SKM-1 treated with dmso at 0.1 percent for 144 hours (cell line): ENCODE data around the gene ZNF397.

Experiments used
- DNase-seq: peaks from one replicate; lab custom pipeline; 2025; ENCODE audit not compliant: unreplicated experiment; lab: John Stamatoyannopoulos, UW

Gene ZNF397

DNA sequence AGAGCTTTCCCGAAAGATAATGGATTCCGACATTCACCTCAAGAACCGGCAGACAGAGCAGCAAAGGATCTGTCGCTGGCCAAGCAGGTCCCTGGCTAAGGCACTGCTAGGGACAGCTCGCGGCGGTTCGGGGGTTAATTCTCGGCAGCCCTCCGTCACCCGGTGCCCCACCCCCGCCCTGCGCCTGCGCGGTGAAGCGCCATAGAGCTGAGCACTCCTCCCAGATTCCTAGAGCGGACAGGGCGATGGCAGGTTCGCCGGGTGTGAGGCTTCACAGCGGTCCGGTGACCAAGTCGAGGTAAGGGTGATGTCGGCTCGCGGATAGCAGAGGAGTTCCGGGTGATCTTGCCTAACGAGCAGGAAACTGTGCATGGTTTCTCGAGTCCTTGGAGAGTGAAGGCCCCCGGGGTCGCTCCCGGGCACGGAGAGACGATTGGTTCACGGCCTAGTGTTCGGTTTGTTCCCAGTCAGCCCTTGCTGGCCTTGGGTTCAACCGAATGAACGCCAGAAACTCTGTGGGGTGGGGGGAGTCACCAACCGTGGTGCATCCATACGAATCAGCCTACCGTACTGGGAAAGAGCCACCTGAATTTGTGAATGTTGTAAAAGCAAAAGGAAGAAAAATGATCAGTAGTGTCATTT is 49.4 kb downstream of the ZNF397 start, which contains the start of gene ZSCAN30:
Gene ZSCAN30, minus strand, starts transcription at position 136 of the 642 bp plus-strand sequence. CDS start 25,877 bp downstream, outside the sequence.
- DNase-seq = peak; percentile 94

DNA sequence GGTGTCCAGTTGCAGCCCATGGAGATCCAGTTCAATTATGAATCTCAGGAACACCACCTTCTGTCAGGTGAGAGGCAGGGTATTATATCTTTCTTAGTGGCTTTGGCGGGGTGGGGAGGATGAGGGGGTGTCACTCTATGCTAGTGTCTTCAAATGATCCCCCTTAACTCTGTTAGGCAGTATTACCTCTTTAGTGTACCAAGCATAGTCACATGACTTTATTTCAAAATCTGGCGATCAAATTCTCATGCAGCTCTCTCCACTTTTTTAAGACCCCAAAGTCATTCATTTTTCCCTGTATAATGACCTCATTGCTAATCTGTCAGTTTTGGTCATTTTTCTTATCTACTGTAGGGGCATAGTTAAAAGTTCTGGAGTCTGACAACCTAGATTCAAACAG is 50.3 kb downstream of the ZNF397 start:
- DNase-seq = no peak

- DNase-seq = no peak
Observed at GRCh38 chr18:35296060-35296459, 55.2 kb downstream of the ZNF397 start.

DNA sequence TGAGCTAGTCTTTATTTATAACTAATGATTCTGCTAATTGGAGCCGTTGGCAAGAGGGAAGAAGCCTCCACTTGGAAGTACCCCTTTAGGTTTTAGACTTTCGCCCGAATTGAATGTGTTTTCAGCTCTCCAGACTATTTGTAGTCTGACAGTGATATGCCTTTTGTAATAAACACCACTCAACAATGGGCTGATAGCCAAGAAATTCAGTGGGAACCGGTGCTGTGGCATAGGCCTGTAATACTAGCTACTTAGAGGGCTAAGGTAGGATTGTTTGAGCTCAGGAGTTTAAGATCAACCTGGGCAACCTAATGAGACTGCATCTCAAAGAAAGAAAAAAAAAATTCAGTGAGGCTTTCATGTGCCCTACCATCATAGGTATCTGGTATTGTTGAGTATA is 62.8 kb downstream of the ZNF397 start:
- DNase-seq = no peak

DNA sequence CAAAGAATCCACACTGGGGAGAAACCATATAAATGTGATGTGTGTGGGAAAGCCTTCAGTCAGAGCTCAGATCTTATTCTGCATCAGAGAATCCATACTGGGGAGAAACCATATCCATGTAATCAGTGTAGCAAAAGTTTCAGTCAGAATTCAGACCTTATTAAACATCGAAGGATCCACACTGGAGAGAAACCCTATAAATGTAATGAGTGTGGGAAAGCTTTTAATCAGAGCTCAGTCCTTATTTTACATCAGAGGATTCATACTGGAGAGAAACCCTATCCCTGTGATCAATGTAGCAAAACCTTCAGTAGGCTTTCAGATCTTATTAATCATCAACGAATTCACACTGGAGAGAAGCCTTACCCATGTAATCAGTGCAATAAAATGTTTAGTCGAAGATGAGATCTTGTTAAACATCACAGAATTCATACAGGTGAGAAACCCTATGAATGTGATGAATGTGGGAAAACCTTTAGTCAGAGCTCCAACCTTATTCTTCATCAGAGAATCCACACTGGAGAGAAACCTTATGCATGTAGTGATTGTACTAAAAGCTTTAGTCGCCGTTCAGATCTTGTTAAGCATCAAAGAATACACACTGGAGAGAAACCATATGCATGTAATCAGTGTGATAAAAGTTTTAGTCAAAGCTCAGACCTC is 65.9 kb downstream of the ZNF397 start:
- no peak for DNase-seq
